K562 (cell line): Measurements from ENCODE around the gene DCAF5. TPM values are rescaled to one million over a fixed set of nuclear protein-coding genes. Genes with fewer than 3 reads are reported as not detected.

Experiments used
- ARID1B ChIP-seq: fragments of 450-650 bp; IDR thresholded peaks from 2 replicates; pipeline ENCODE4 v1.6.1; 2016; ENCODE audit warnings: antibody characterized with exemption, mild to moderate bottlenecking, inconsistent platforms
- BRD4 ChIP-seq: fragments of 200-600 bp; sonication (generic); IDR thresholded peaks from 2 replicates; pipeline ENCODE4 v1.6.1; 2017; ENCODE audit warnings: inconsistent platforms
- C11orf30 ChIP-seq: fragments of 450-650 bp; IDR thresholded peaks from 2 replicates; pipeline ENCODE4 v1.6.1; 2016; ENCODE audit warnings: low read depth, mild to moderate bottlenecking
- CBFA2T2 ChIP-seq: fragments of 450-650 bp; conservative IDR thresholded peaks from 2 replicates; pipeline ENCODE4 v1.6.1; 2017; ENCODE audit warnings: mild to moderate bottlenecking
- CTCF ChIP-seq, 3 experiments: IDR thresholded peaks in 2 of 3; conservative IDR thresholded peaks in 1 of 3; 2 replicates each; pipeline ENCODE4 v1.5.1; 2011 to 2012; ENCODE audit warnings: low read length in 3 of 3, mild to moderate bottlenecking in 3 of 3, control low read depth in 2 of 3, improper control_type of control experiment in 1 of 3, inconsistent platforms in 1 of 3, low read depth in 1 of 3, mixed read lengths in 1 of 3, moderate library complexity in 1 of 3; ENCODE audit not compliant: insufficient read depth in 2 of 3
- ETS1 ChIP-seq: conservative IDR thresholded peaks from 2 replicates; pipeline ENCODE4 v1.6.1; 2011; ENCODE audit warnings: low read depth, mild to moderate bottlenecking, low read length; ENCODE audit not compliant: control insufficient read depth
- LCOR ChIP-seq: sonication (generic); formaldehyde crosslinking; IDR thresholded peaks from 2 replicates; pipeline ENCODE4 v1.8.0; 2022; ENCODE audit warnings: mild to moderate bottlenecking, missing genetic modification reagents
- MAFK ChIP-seq: IDR thresholded peaks from 2 replicates; pipeline ENCODE4 v1.6.1; 2011; ENCODE audit warnings: low read length, improper control_type of control experiment
- MECOM ChIP-seq: fragments of 250-450 bp; sonication (Bioruptor Pico); IDR thresholded peaks from 2 replicates; pipeline ENCODE4 v1.8.0; 2022; ENCODE audit warnings: inconsistent platforms
- MEF2A ChIP-seq: IDR thresholded peaks from 2 replicates; pipeline ENCODE4 v1.6.1; 2011; ENCODE audit warnings: low read depth, mild to moderate bottlenecking, low read length, moderate library complexity; ENCODE audit not compliant: control insufficient read depth
- MYBL2 ChIP-seq, 2 experiments: fragments of 450-650 bp in 1 of 2; sonication (generic) in 1 of 2; formaldehyde crosslinking in 1 of 2; IDR thresholded peaks; 2 replicates each; pipeline versions ENCODE4 v1.6.1 to v1.8.1; 2017 to 2022; ENCODE audit warnings: borderline replicate concordance in 1 of 2, inconsistent platforms in 1 of 2, low read depth in 1 of 2, mild to moderate bottlenecking in 1 of 2, missing genetic modification reagents in 1 of 2, moderate library complexity in 1 of 2
- NBN ChIP-seq: fragments of 450-650 bp; IDR thresholded peaks from 2 replicates; pipeline ENCODE4 v1.6.1; 2016; ENCODE audit warnings: low read depth, mild to moderate bottlenecking
- NFE2L1 ChIP-seq: fragments of 450-650 bp; IDR thresholded peaks from 2 replicates; pipeline ENCODE4 v1.6.1; 2016; ENCODE audit warnings: missing genetic modification characterization, low read depth, mild to moderate bottlenecking, missing compliant biosample characterization, moderate library complexity, borderline replicate concordance
- PRPF4 ChIP-seq: fragments of 200-400 bp; formaldehyde crosslinking; IDR thresholded peaks from one replicate; pipeline ENCODE4 v1.6.1; 2017; ENCODE audit warnings: low read length, low read depth, mild to moderate bottlenecking; ENCODE audit not compliant: insufficient read depth, poor library complexity, severe bottlenecking
- RFX1 ChIP-seq: fragments of 450-650 bp; IDR thresholded peaks from 2 replicates; pipeline ENCODE4 v1.6.1; 2016; ENCODE audit warnings: mild to moderate bottlenecking, moderate library complexity
- SMAD1 ChIP-seq: fragments of 150-350 bp; IDR thresholded peaks from 2 replicates; pipeline ENCODE4 v1.6.1; 2014; ENCODE audit warnings: low read length, low read depth; ENCODE audit not compliant: partially characterized antibody
- SMARCC2 ChIP-seq: fragments of 450-650 bp; IDR thresholded peaks from 2 replicates; pipeline ENCODE4 v1.6.1; 2017; ENCODE audit warnings: antibody characterized with exemption, moderate library complexity, mild to moderate bottlenecking, low read depth
- TRIM28 ChIP-seq: fragments of 450-650 bp; IDR thresholded peaks from 2 replicates; pipeline ENCODE4 v1.6.1; 2017
- XRCC5 ChIP-seq: fragments of 200-400 bp; formaldehyde crosslinking; IDR thresholded peaks from 2 replicates; pipeline ENCODE4 v1.6.1; 2017; ENCODE audit warnings: low read depth, mild to moderate bottlenecking, low read length
- ZEB2 ChIP-seq: fragments of 450-650 bp; IDR thresholded peaks from 2 replicates; pipeline ENCODE4 v1.6.1; 2016
- ZNF175 ChIP-seq: fragments of 200-800 bp; sonication (Bioruptor generic); IDR thresholded peaks from 2 replicates; pipeline ENCODE4 v1.6.1; 2016; ENCODE audit warnings: low read depth, mild to moderate bottlenecking, missing genetic modification characterization, missing compliant biosample characterization
- ZNF253 ChIP-seq: fragments of 250-450 bp; sonication (Bioruptor Pico); conservative IDR thresholded peaks from 2 replicates; pipeline ENCODE4 v1.6.1; 2021; ENCODE audit warnings: mild to moderate bottlenecking
- ZNF639 ChIP-seq, 2 experiments: fragments of 200-800 bp in 1 of 2; sonication (Bioruptor generic) in 1 of 2; sonication (generic) in 1 of 2; formaldehyde crosslinking in 1 of 2; IDR thresholded peaks in 1 of 2; conservative IDR thresholded peaks in 1 of 2; 2 replicates each; pipeline versions ENCODE4 v1.5.0 to v1.6.1; 2016 to 2020; ENCODE audit warnings: missing compliant biosample characterization in 1 of 2, missing genetic modification characterization in 1 of 2, missing genetic modification reagents in 1 of 2
- ZNF76 ChIP-seq: fragments of 250-450 bp; sonication (Bioruptor Pico); IDR thresholded peaks from 2 replicates; pipeline ENCODE4 v1.4.0; 2020; ENCODE audit warnings: mild to moderate bottlenecking, moderate library complexity, borderline replicate concordance
- polyA plus RNA-seq, 8 experiments: library from polyadenylated mRNA; depleted of rRNA in 4 of 8; stranded (reverse) in 5 of 8; unstranded in 3 of 8; fragments of >200 nt; fragmentation: Nextera tagmentation in 2 of 8; fragmentation: Illumina TruSeq in 1 of 8; extraction: Ambion mirVana in 2 of 8; extraction: Trizol in 1 of 8; gene quantifications; 2 replicates each; pipeline versions ENCODE4 v1.2.1 to v1.2.3, GENCODE V29; 2011 to 2014; ENCODE audit warnings: inconsistent platforms in 1 of 8, missing spikeins in 1 of 8
- total RNA-seq, 7 experiments: library from RNA; depleted of rRNA in 6 of 7; stranded (reverse); fragments of >200 nt in 6 of 7; fragmentation: Illumina TruSeq in 2 of 7; extraction: Trizol in 2 of 7; gene quantifications; 2 replicates each; pipeline versions ENCODE4 v1.2.1 to v1.2.3, GENCODE V29; 2011 to 2021; ENCODE audit warnings: low replicate concordance in 1 of 7

The DCAF5 gene
- total and polyA plus RNA-seq, 9 of the 15 experiments (the other 6 are each of a cell fraction or from before 2014, with no cell fraction given), result 5.6 to 24.1 (median 12.7) TPM

GRCh38 chr14:69133206-69134125 is 19.5 kb downstream of the DCAF5 start (continued):
- TF ChIP-seq MEF2A (no peak), ZNF253 (CRISPR knock-in tag) (no peak), XRCC5 (no peak), ZNF76 (CRISPR knock-in tag) (no peak), C11orf30 (peak; percentile 67), SMAD1 (no peak), PRPF4 (no peak), ZNF175 (CRISPR knock-in tag) (peak; percentile 71; the same call in 1 of the 2 replicates), ZEB2 (peak; percentile 86; the same call in 1 of the 2 replicates), NFE2L1 (tag) (no peak), NBN (no peak), CTCF (IDR thresholded peaks at IDR 0.05 in 2 of 3, conservative IDR thresholded peaks at IDR 0.05 in 1 of 3; ENCODE audit: insufficient read depth in 2 of 3, low read depth in 1 of 3, low read length in 3 of 3) (no peak), RFX1 (peak; percentile 54), ZNF639 (CRISPR knock-in tag; conservative IDR thresholded peaks at IDR 0.05 in 1 of 2, IDR thresholded peaks at IDR 0.05 in 1 of 2) (no peak), CBFA2T2 (peak; percentile 33), SMARCC2 (no peak), TRIM28 (no peak), BRD4 (0 out of 2 replicates have a peak, but pooled peaks have one; percentile 5), ETS1 (no peak), MECOM (CRISPR knock-in tag) (no peak), LCOR (CRISPR knock-in tag) (peak; percentile 81), MYBL2 (IDR thresholded peaks at IDR 0.05; ENCODE audit: low read depth) (no peak), MYBL2 (CRISPR knock-in tag; IDR thresholded peaks at IDR 0.05; ENCODE audit: borderline replicate concordance) (no peak), MAFK (no peak), ARID1B (peak; percentile 71; the same call in 1 of the 2 replicates)
